A549 (cell line): Measurements from ENCODE around the gene TBXA2R. TPM values are rescaled to one million over a fixed set of nuclear protein-coding genes. Genes with fewer than 3 reads are reported as not detected.

Experiments
- ATAC-seq, 2 experiments: fragments of 200-7000 bp in 1 of 2; fragments of >200 bp in 1 of 2; cut with Nextera tagmentation in 1 of 2; cut with Tn5 transposase in 1 of 2; 3 replicates each; pipeline versions ENCODE4 v1.8.0 to v1.9.1; 2018 to 2020; ENCODE audit warnings: mild to moderate bottlenecking in 1 of 2, moderate library complexity in 1 of 2
- CTCF ChIA-PET: fragments of 300-600 bp; sonication (Branson Sonifier 250); formaldehyde crosslinking; extraction: SDS; loops from one replicate; lab custom pipeline; 2021; ENCODE audit warnings: antibody characterized with exemption, inconsistent platforms; lab: Yijun Ruan, JAX
- POLR2A ChIA-PET: fragments of 350-600 bp; formaldehyde crosslinking; extraction: SDS; loops from one replicate; lab custom pipeline; 2021; ENCODE audit warnings: antibody characterized with exemption, inconsistent platforms; lab: Yijun Ruan, JAX
- DNase-seq, 2 experiments: peaks; one replicate each; pipeline versions ENCODE4 v3.0.0 to v3.0.0-alpha.2; 2011 to 2016; ENCODE audit warnings: low read depth in 1 of 2, low spot score in 1 of 2
- FAIRE-seq: peaks from 2 replicates; lab custom pipeline; 2011; peaks lifted over from hg19 to GRCh38; lab: Jason Lieb, UNC
- H3K27ac ChIP-seq, 2 experiments: fragments of >200 bp; sonication (Bioruptor Twin); formaldehyde crosslinking; 3 replicates each; pipeline ENCODE4 v1.5.1; 2016 to 2017
- H3K4me1 ChIP-seq: fragments of >200 bp; sonication (Bioruptor Twin); formaldehyde crosslinking; 3 replicates; pipeline ENCODE4 v1.6.1; 2016
- H3K4me2 ChIP-seq: fragments of >200 bp; sonication (Bioruptor Twin); formaldehyde crosslinking; 3 replicates; pipeline ENCODE4 v1.6.1; 2016
- H3K4me3 ChIP-seq: fragments of >200 bp; sonication (Bioruptor Twin); formaldehyde crosslinking; 3 replicates; pipeline ENCODE4 v1.5.1; 2016
- H3K9me3 ChIP-seq: fragments of >200 bp; sonication (Bioruptor Twin); formaldehyde crosslinking; 3 replicates; pipeline ENCODE4 v1.6.1; 2016
- BHLHE40 ChIP-seq: IDR thresholded peaks from 2 replicates; pipeline ENCODE4 v1.6.1; 2012; ENCODE audit warnings: low read depth, low read length, inconsistent platforms
- EHF ChIP-seq: fragments of 250-450 bp; sonication (Bioruptor Pico); IDR thresholded peaks from 2 replicates; pipeline ENCODE4 v1.5.0; 2020; ENCODE audit warnings: mild to moderate bottlenecking
- EP300 ChIP-seq, 2 experiments: fragments of >200 bp; sonication (Bioruptor Twin); formaldehyde crosslinking; IDR thresholded peaks; 2 replicates in 1 of 2; 3 replicates in 1 of 2; pipeline ENCODE4 v1.6.1; 2016 to 2017
- ESRRA ChIP-seq: fragments of 150-350 bp; IDR thresholded peaks from 2 replicates; pipeline ENCODE4 v1.6.1; 2014; ENCODE audit warnings: mild to moderate bottlenecking, low read length, borderline replicate concordance
- FOSL2 ChIP-seq, 2 experiments: fragments of 450-650 bp in 1 of 2; fragments of >200 bp in 1 of 2; sonication (Bioruptor Twin) in 1 of 2; formaldehyde crosslinking; IDR thresholded peaks; 2 replicates each; pipeline versions ENCODE4 v1.5.0 to v1.6.1; 2016 to 2020; ENCODE audit warnings: mild to moderate bottlenecking in 1 of 2, moderate library complexity in 1 of 2
- FOXS1 ChIP-seq: fragments of 250-450 bp; sonication (Bioruptor Pico); IDR thresholded peaks from 2 replicates; pipeline ENCODE4 v1.5.0; 2020; ENCODE audit warnings: mild to moderate bottlenecking, moderate library complexity
- JUN ChIP-seq, 2 experiments: fragments of >200 bp; sonication (Bioruptor Twin); formaldehyde crosslinking; IDR thresholded peaks; 2 replicates in 1 of 2; 3 replicates in 1 of 2; pipeline ENCODE4 v1.6.1; 2016 to 2017
- MAZ ChIP-seq: fragments of 150-350 bp; IDR thresholded peaks from 2 replicates; pipeline ENCODE4 v1.6.1; 2014; ENCODE audit warnings: antibody characterized with exemption, low read depth, low read length, borderline replicate concordance
- NFE2L2 ChIP-seq: fragments of 150-350 bp; conservative IDR thresholded peaks from 2 replicates; pipeline ENCODE4 v1.6.1; 2014; ENCODE audit warnings: low read length
- PHF8 ChIP-seq: fragments of 200-600 bp; sonication (generic); IDR thresholded peaks from 2 replicates; pipeline ENCODE4 v1.6.1; 2016; ENCODE audit warnings: low read depth, mild to moderate bottlenecking, antibody characterized with exemption, moderate library complexity, borderline replicate concordance
- POLR2A ChIP-seq: IDR thresholded peaks from 2 replicates; pipeline ENCODE4 v1.6.1; 2012; ENCODE audit warnings: mild to moderate bottlenecking, low read length
- RCOR1 ChIP-seq: fragments of 150-350 bp; IDR thresholded peaks from 2 replicates; pipeline ENCODE4 v1.6.1; 2014; ENCODE audit warnings: antibody characterized with exemption, low read length, low read depth
- SREBF2 ChIP-seq: fragments of 450-650 bp; IDR thresholded peaks from 2 replicates; pipeline ENCODE4 v1.6.1; 2014; ENCODE audit warnings: mild to moderate bottlenecking, moderate library complexity
- TP53 ChIP-seq: fragments of 250-450 bp; sonication (Bioruptor Pico); IDR thresholded peaks from 2 replicates; pipeline ENCODE4 v1.5.0; 2021; ENCODE audit warnings: mild to moderate bottlenecking, moderate library complexity
- ZFP36 ChIP-seq: fragments of 450-650 bp; IDR thresholded peaks from 2 replicates; pipeline ENCODE4 v1.6.1; 2014; ENCODE audit warnings: borderline replicate concordance; ENCODE audit not compliant: partially characterized antibody
- WGBS: methylation state at CpG from one replicate; pipeline ENCODE4 v1.1.6; 2017; ENCODE audit errors: missing lambda C conversion rate; 5-methylcytosine and 5-hydroxymethylcytosine counted together
- polyA plus RNA-seq, 4 experiments: library from polyadenylated mRNA; depleted of rRNA in 3 of 4; stranded (reverse); fragments of >200 nt; fragmentation: RNase III in 1 of 4; extraction: RNeasy Plus Mini Kit Qiagen cat#74134 plus additional on column Dnase treatment in 1 of 4; gene quantifications; 2 replicates in 3 of 4; 3 replicates in 1 of 4; pipeline ENCODE4 v1.2.3, GENCODE V29; 2011 to 2017
- TF ChIP-seq, protein P1 (sequence below): fragments of 250-450 bp; sonication (Bioruptor Pico); IDR thresholded peaks from 2 replicates; pipeline ENCODE4 v1.5.0; 2021; ENCODE audit warnings: mild to moderate bottlenecking, moderate library complexity, borderline replicate concordance
- TF ChIP-seq, protein P2 (sequence below): IDR thresholded peaks from 2 replicates; pipeline ENCODE4 v1.6.1; 2012; ENCODE audit warnings: low read depth, borderline replicate concordance
- TF ChIP-seq, protein P3 (sequence below): fragments of 250-450 bp; sonication (Bioruptor Pico); IDR thresholded peaks from 2 replicates; pipeline ENCODE4 v1.5.0; 2020; ENCODE audit warnings: low read depth, mild to moderate bottlenecking, moderate library complexity

The TBXA2R gene
- polyA plus RNA-seq, 2 of the 4 experiments (the other 2 are of a cell fraction), result 0.13 to 0.49 TPM

DNA sequence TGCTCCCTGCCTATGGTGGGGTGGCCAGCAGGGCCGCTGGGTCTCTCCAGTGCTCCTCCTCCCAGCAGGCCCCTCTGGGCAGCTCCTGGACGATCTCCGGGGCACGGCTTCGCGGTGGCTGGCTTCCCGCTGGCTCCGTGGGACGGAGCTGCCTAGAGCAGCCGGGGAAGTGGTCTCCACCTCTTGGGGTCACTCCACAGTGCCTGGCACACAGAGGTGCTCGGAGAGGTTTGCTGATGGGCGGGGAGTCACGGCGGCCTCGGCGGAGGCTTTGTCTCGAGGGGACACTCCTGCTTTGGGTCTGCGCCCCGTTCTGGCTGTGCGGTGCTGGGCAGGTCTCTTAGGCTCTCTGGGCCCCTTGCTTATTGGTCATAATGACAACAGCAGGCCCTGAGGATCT lies 29.8 kb upstream of the TBXA2R start (continued):
- TF ChIP-seq, protein P1, sequence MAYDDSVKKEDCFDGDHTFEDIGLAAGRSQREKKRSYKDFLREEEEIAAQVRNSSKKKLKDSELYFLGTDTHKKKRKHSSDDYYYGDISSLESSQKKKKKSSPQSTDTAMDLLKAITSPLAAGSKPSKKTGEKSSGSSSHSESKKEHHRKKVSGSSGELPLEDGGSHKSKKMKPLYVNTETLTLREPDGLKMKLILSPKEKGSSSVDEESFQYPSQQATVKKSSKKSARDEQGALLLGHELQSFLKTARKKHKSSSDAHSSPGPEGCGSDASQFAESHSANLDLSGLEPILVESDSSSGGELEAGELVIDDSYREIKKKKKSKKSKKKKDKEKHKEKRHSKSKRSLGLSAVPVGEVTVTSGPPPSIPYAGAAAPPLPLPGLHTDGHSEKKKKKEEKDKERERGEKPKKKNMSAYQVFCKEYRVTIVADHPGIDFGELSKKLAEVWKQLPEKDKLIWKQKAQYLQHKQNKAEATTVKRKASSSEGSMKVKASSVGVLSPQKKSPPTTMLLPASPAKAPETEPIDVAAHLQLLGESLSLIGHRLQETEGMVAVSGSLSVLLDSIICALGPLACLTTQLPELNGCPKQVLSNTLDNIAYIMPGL, result no peak
- TF ChIP-seq EHF (CRISPR knock-in tag) (no peak), BHLHE40 (no peak), FOSL2 (IDR thresholded peaks at IDR 0.05) (no peak), FOSL2 (CRISPR knock-in tag; IDR thresholded peaks at IDR 0.05) (no peak), TP53 (CRISPR knock-in tag) (no peak), PHF8 (no peak)
- TF ChIP-seq, protein P2, sequence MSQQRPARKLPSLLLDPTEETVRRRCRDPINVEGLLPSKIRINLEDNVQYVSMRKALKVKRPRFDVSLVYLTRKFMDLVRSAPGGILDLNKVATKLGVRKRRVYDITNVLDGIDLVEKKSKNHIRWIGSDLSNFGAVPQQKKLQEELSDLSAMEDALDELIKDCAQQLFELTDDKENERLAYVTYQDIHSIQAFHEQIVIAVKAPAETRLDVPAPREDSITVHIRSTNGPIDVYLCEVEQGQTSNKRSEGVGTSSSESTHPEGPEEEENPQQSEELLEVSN, result no peak

DNA sequence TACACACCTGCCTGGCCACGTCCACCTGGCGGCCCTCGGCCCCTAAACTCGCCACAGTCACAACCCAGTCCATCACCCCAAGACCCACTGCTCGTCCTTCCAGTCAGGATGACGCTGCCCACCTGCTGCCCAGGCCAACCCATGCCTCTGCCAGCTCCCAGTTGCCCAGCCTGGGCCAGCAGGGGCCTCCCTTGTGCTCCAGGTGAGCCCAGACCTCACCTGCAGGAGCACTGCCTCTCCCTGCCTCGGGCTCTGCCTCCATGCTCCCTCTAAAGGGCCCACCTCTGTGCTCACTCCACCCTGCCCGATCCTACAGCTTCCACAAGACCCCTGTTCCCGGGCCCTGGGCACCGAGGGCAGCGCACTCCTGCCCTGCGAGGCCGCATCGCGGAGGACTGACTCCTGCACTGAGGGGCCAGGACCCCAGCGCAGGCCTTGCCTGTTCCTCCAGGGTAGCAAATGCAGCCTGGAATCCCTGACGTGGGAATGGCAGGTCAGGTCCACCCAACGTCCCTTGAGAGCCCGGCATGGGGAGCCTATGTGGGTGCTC lies 27.9 kb upstream of the TBXA2R start:
- ATAC-seq (no peak), FAIRE-seq (no peak), DNase-seq (no peak)
- H3K27ac ChIP-seq, result no peak overlapping the region
- TF ChIP-seq SREBF2 (no peak), MAZ (no peak), TP53 (CRISPR knock-in tag) (no peak), RCOR1 (no peak), JUN (IDR thresholded peaks at IDR 0.05) (no peak)
- H3K4me2 ChIP-seq, result no peak overlapping the region
- 93% methylated on average over 14 of the region's 19 CpGs for WGBS
- ChIA-PET POLR2A (no interaction called here), CTCF (no interaction called here)
- H3K9me3 ChIP-seq, result no peaks in the 10 kb centered on the region
- no peaks in the 10 kb centered on the region for H3K4me1 ChIP-seq
- no peak overlapping the region for H3K4me3 ChIP-seq

DNA sequence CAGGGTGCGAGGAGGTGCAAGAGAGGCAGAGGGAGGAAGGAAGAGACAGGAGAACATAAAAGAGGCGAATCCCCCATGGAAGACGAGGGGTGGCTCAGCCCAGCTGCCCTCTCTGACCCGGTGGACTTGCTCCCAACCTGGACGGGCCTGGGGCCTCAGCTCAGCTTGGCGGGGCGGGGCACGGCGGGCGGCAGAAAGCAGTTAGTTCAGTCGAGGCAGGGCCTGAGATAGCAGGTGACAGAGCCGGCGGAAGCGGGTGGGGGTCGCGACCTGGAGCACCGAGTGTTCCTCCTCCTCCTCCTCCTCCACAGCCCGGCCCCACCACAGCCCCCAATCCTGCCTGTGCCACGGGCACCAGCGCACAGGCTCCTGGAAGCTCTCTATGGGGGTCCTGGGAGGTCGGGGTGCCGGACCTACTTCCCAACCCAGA lies 26.9 kb upstream of the TBXA2R start:
- CTCF ChIA-PET, result interaction anchor here (1.0 to 1.5 kb wide), 2 partner anchors 12 to 14 kb away, joined by 3 to 4 read pairs; no protein-coding TSS in a partner anchor
- TF ChIP-seq EP300 (IDR thresholded peaks at IDR 0.05) (no peak), NFE2L2 (no peak), PHF8 (no peak), ZFP36 (no peak), FOXS1 (CRISPR knock-in tag) (no peak), POLR2A (no peak), ESRRA (no peak)
- TF ChIP-seq, protein P3, sequence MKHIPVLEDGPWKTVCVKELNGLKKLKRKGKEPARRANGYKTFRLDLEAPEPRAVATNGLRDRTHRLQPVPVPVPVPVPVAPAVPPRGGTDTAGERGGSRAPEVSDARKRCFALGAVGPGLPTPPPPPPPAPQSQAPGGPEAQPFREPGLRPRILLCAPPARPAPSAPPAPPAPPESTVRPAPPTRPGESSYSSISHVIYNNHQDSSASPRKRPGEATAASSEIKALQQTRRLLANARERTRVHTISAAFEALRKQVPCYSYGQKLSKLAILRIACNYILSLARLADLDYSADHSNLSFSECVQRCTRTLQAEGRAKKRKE (CRISPR knock-in tag), result no peak
- no peak overlapping the region for H3K4me3 ChIP-seq
- H3K4me1 ChIP-seq, result no peaks in the 10 kb centered on the region
- no peaks in the 10 kb centered on the region for H3K9me3 ChIP-seq
- ATAC-seq (no peak), FAIRE-seq (no peak), DNase-seq (no peak)
- no peak overlapping the region for H3K27ac ChIP-seq
- WGBS, result 91% methylated on average over 16 of the region's 22 CpGs
- POLR2A ChIA-PET, result no interaction called here
- H3K4me2 ChIP-seq, result no peak overlapping the region
